SK-N-MC (cell line): ENCODE data around the gene RSU1.

Experiments
- EZH2 ChIP-seq: fragments of 200-600 bp; sonication (generic); IDR thresholded peaks from one replicate; pipeline ENCODE4 v1.6.1; 2017; ENCODE audit warnings: antibody characterized with exemption
- POLR2AphosphoS5 ChIP-seq: IDR thresholded peaks from 2 replicates; pipeline ENCODE4 v1.6.1; 2012; ENCODE audit warnings: mild to moderate bottlenecking, low read depth, low read length, borderline replicate concordance

- TF ChIP-seq POLR2AphosphoS5 (no peak), EZH2 (no peak)
Observed at GRCh38 chr10:16798571-16798970, 18.7 kb downstream of the RSU1 start.
